GM18861 (cell line): Measurements from ENCODE around the gene SPATA18.
"Not testable (repeated sequence)": the region's sequence is repeated elsewhere in the genome, so short reads cannot be mapped to it uniquely, and the experiment has no call there.

Experiments used
- ATAC-seq: cut with Tn5 transposase; IDR thresholded peaks from one replicate; pipeline ENCODE4 v1.9.1; 2021; ENCODE audit not compliant: unreplicated experiment

SPATA18 gene

DNA sequence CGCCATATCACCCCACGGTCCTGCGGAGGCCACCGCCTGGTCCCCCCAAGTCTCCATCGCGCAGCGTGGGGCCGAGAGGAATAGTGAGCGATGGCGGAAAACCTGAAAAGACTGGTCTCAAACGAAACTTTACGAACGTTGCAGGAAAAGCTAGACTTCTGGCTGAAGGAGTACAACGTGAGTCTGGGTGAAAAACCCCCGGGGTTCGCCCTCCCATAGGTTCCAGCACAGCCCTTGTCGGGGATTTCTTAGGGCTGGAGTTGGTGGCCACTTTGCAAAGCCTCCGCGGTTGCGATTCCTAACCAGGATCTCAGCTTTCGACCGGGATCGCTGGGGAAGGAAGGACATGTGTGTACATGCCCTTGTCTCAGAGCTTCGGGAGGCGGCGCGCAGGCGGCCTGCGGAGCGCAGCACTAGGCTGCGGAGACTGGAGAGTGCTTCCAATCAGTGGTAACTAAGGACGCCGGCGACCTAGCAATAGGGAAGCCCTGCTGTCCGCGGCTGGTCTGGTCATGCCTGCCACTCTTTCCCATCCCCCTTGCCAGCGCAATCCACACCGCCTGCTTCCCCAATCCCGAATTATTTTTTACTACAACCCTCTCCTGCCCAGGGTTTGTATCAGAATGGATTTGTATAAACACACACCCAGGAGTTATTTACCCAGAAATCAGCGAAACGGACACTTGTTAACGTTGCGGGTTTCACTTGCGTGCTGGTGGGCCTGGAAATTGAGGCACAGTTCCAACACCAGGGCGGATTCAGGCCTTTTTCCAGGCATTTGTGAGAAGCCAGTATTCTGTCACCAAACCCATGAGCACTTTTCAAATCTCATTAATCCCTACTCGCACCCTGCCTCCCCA is 741 bp downstream of the SPATA18 start:
- ATAC-seq, result peak; percentile 48

- ATAC-seq, result peak; percentile 75
Observed at GRCh38 chr4:52052475-52052780, 1.3 kb downstream of the SPATA18 start.

GRCh38 chr4:52054254-52054653 is 3.1 kb downstream of the SPATA18 start:
- no peak for ATAC-seq

DNA sequence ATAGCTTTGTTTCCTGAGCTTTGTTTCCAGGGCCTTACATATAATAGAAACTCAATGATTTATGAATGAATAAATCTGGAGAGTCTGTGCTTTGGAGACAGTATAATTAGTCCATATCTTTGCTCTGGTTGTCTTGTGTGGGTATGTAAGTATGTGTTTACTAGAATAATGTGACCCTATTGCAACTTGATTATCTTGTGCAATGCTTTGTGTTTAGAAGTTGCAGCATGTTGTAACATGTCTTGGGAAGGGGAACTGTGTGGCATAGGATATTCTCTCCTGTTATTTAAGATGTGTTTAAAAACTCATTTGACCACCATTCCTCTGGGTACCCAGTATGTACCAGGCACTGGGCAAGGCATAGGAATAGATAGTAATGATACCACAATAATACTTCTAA is 6.1 kb downstream of the SPATA18 start:
- ATAC-seq, result no peak

DNA sequence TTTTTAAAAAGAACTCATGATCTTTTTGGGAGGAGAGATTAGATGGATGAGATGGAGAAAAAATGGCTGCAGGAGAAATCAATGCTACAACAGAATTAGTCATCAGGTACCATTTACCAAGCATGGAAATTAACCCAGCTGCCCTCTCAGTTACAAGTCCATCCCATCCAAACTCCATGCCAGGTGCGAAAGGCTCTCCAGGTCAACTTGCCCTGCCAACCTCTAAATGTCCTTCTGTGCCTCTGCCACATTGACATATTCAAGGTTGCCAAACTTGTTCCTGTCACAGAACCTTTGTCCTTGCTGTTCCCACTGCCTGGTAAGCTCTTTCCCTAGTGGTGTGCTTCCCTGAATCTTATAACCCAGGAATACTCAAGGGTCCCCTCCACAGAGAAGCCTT is 7.2 kb downstream of the SPATA18 start:
- no peak for ATAC-seq

DNA sequence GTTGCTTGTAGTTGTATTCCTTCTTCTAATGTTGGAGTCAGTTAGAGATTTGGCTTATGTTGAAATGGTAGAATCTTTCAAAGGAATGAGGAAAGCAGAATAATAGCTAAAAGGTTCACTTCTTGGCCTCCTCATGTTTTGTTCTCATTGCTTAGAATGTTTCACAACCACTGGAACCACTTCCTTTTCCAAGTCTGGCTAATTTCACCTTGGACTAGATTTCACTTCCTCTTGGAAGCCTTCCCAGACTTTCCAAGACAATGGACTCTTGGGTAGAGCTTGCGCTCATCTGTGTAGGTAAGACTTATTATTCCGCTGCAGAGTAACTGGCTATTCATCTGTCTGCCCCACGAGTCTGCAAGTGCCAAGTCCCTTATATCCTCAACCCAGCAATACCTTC is 8.3 kb downstream of the SPATA18 start:
- ATAC-seq, result no peak

- no peak for ATAC-seq
Observed at GRCh38 chr4:52069571-52069970, 18.5 kb downstream of the SPATA18 start.

- no peak for ATAC-seq
Observed at GRCh38 chr4:52071791-52072546, 20.9 kb downstream of the SPATA18 start.

GRCh38 chr4:52076731-52077130 is 25.6 kb downstream of the SPATA18 start:
- no peak for ATAC-seq

DNA sequence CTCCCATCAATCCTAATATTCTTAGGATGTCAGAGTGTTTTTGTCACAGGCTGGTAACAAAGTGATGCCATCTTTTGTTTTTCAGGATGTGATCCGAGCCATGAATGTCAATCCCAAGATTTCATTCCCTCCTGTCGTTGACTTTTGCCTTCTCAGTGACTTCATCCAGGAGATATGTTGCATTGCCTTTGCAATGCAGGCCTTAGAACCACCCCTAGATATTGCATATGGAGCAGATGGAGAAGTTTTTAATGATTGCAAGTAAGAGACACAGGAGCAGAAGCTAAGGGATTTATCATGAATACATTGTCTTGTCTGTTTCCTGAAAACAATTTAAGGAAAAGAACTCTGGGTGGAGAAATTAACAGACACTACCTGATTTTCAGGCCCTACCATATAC is 28.6 kb downstream of the SPATA18 start:
- no peak for ATAC-seq

GRCh38 chr4:52081216-52081615 is 30.1 kb downstream of the SPATA18 start:
- no peak for ATAC-seq

DNA sequence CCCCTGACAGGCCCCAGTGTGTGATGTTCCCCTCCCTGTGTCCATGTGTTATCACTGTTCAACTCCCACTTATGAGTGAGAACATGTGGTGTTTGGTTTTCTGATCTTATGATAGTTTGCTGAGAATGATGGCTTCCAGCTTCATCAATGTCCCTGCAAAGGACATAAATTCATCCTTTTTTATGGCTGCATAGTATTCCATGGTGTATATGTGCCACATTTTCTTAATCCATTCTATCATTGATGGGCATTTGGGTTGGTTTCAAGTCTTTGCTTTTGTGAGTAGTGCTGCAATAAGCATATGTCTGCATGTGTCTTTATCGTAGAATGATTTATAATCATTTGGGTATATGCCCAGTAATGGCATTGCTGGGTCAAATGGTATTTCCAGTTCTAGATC is 35.3 kb downstream of the SPATA18 start:
- not testable (repeated sequence) for ATAC-seq

DNA sequence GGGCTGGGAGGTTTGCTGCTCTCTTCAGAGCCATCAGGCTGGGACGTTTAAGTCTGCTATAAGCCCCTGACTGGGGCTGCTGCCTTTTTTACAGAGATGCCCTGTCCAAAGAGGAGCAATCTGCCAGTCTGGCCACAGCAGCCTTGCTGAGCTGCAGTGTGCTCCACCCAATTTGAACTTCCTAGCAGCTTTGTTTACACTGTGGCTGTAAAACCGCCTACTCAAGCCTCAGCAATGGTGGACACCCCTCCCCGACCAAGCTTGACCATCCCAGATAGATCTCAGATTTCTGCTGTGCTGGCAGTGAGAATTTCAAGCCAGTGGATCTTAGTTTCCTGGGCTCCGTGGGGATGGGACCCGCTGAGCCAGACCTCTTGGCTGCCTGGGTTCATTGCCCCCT is 40.7 kb downstream of the SPATA18 start:
- no peak for ATAC-seq

DNA sequence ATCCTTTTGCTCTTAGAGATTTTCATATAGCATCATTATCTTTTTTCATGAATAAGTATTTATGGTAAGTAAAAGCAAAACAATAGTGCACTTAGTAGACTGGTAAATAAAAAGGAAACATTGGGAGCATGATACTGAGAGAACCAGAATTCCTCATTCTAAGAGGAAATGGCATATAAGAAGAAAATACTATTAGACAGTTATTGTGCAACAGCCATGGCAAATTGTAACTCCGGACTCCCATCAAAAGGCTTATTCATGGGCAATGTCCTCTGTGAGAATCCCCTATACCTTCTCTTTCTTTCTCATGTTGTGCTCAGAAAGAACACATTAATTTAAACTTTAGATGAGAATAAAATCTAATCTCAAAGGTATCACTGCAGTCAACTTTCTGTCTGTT is 42.4 kb downstream of the SPATA18 start:
- ATAC-seq, result no peak

DNA sequence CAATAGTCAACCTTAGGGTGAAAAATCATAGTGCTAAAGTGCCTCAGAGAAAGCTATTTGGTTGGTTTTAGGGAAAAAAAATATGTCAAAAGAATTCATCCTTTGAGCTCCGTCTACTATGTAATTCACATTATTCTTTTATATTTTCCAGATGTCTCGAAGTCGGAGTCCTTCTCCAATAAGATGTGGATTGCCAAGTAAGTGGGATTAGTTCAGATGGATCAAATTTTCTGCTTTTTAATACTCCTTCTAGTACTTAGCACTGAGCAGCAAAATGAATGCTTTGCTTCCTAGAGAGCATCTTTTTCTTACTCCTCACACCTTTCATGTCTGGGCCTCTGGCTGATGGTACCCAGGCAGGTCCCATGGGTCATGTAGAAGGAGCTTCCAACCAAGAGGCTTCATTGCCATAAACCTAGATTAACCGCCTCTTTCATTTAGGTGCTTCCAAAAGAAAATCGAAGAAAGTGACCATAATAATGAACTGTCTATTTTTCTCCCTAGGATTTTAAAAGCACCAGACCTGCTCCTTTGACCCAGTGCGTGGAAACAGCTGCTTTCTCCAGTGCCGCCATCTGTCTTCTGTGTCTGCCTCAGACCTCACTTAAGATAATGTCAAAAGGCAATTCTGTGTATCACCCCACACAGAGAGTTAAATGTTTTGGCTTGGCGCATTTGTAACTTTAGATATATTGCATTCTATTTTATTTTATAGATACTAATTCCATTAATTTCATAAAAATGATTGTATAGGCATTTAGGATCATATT is 43.5 kb downstream of the SPATA18 start:
- ATAC-seq, result no peak

GRCh38 chr4:52095374-52095773 is 44.3 kb downstream of the SPATA18 start:
- no peak for ATAC-seq

DNA sequence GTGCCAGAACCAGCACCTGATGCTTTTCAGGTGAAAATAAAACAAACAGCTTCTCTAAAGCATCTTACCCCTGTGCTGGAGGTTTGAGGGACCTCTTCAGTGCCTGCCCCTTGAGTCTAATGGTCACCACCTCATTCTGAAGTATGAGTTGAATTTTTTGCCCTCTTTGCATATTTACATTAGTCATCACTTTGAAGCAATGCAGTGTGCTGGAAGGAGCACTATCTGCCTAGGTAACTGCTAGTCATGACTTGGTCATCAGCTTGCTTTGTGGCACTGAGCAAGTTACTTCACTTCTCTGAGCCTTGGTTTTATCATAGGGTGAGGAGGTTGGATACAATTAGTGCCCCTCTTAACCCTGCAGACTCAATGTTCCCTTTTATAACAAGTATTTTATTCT is 44.9 kb downstream of the SPATA18 start:
- ATAC-seq, result no peak

GRCh38 chr4:52098618-52099017 is 47.5 kb downstream of the SPATA18 start:
- no peak for ATAC-seq

DNA sequence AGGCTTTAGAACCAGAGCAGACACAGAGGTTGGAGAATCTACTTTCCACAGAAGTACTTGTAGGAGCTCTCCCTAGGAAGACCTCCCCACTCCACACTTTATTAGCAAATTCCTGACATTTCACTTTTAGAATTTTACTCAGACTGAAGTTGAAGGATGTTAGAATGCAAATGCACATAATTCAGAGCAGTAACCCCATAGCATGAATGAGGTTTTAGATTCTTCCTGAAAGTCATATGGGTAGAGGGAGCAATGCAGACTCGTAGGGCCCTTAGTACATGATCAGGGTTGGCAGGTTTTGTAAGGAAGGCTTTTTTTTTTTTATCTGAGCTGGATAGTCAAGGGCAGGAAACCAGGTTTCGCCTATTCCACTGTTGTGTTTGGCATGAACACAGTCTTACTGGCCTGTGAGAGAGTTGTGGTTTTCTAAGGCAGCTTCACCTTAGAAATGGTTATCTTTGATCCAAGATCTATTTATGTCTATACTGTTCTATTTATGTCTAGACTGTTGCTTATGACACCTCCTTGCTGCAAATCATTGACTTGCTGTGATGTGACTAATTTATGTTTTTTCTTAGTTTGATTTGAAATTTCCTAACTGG is 48.9 kb downstream of the SPATA18 start:
- peak; percentile 80 for ATAC-seq

DNA sequence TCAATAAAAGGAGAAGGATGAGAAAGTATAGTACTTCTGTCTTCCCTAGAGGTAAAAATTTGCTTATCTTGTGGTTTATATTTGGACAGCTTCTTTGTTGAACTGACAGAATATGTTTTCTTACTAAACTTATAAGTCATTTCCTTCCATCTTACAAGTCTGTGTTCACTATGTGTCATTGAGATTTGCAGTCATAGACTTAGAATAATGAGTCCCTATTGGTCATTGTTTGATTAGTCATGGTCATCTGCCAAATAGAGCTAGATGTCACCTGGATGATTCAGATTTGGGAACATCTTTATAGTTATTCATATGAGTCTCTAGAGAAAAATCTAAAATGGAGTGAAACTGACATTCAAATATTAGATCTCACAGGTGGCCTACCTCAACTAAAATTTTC is 51.5 kb downstream of the SPATA18 start:
- no peak for ATAC-seq

DNA sequence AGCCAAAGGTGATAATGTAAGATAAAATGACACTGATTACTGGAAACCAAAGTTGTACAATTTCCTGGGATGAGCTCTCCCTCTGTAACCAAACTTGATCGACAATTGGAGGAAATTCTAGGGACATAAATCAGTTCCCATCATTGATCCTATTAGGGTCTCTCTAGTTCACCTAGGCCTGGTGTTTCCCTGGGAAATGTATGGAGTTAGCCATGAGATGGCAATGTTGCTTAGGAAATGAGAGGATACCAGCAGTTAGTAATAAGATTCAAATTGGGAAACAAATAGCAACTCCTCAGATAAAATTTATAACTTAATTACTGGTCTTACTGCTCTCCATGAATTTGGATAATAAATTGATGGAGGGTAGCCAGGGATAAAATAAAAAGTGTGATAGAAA is 52.2 kb downstream of the SPATA18 start:
- no peak for ATAC-seq
